Gastrocnemius medialis (tissue), 4 donors: ENCODE measurements around the gene RIC8B. TPM values are rescaled to one million over a fixed set of nuclear protein-coding genes. Genes with fewer than 3 reads are reported as not detected.
"Not testable (repeated sequence)": the region's sequence is repeated elsewhere in the genome, so short reads cannot be mapped to it uniquely, and the experiment has no call there.

ENCODE experiments used
- ATAC-seq, 2 donors: fragments of 150-250 bp; one replicate each; pipeline ENCODE4 v1.9.1; 2016
- DNase-seq, 2 donors: peaks; one replicate each; pipeline ENCODE4 v3.0.0-alpha.2; 2019
- H3K27ac ChIP-seq, 4 donors: fragments of 200-600 bp; sonication (generic); 1 replicate in 1 of 4; 2 replicates in 3 of 4; pipeline ENCODE4 v1.5.1; 2016 to 2018; ENCODE audit warnings: mild to moderate bottlenecking in 2 of 4, moderate library complexity in 1 of 4
- H3K27me3 ChIP-seq, 3 donors: fragments of 200-600 bp; sonication (generic) in 2 of 3; 1 replicate in 1 of 3; 2 replicates in 2 of 3; pipeline versions ENCODE4 v1.5.1 to v1.6.0; 2016 to 2019; ENCODE audit warnings: mild to moderate bottlenecking in 1 of 3, moderate library complexity in 1 of 3
- H3K36me3 ChIP-seq, 2 donors: fragments of 200-600 bp; sonication (generic) in 1 of 2; one replicate each; pipeline ENCODE4 v1.5.1; 2017 to 2018
- H3K4me1 ChIP-seq, 2 donors: fragments of 200-600 bp; sonication (generic) in 1 of 2; one replicate each; pipeline ENCODE4 v1.5.1; 2016 to 2017; ENCODE audit warnings: mild to moderate bottlenecking in 2 of 2
- H3K4me3 ChIP-seq, 4 donors: fragments of 200-600 bp; sonication (generic) in 3 of 4; 1 replicate in 1 of 4; 2 replicates in 3 of 4; pipeline ENCODE4 v1.5.1; 2016 to 2019; ENCODE audit warnings: mild to moderate bottlenecking in 2 of 4
- H3K9me3 ChIP-seq, 3 donors: fragments of 200-600 bp; sonication (generic) in 2 of 3; 1 replicate in 1 of 3; 2 replicates in 2 of 3; pipeline ENCODE4 v1.5.1; 2016 to 2019
- CTCF ChIP-seq, 5 experiments: fragments of 450-650 bp in 3 of 5; fragments of 200-600 bp in 2 of 5; sonication (generic) in 2 of 5; IDR thresholded peaks in 4 of 5; conservative IDR thresholded peaks in 1 of 5; 1 replicate in 4 of 5; 2 replicates in 1 of 5; pipeline ENCODE4 v1.5.1; 2016 to 2019; ENCODE audit warnings: antibody characterized with exemption in 5 of 5, mild to moderate bottlenecking in 3 of 5, moderate library complexity in 3 of 5
- POLR2A ChIP-seq, 2 donors: fragments of 450-650 bp; IDR thresholded peaks; one replicate each; pipeline ENCODE4 v1.6.1; 2017; ENCODE audit warnings: antibody characterized with exemption in 2 of 2, mild to moderate bottlenecking in 2 of 2, moderate library complexity in 2 of 2
- in situ Hi-C, 4 donors: fragments of 200-750 bp; cut with MboI; loops; one replicate each; pipeline versions ENCODE4 v1.15.0 to v1.8.0; 2017; ENCODE audit warnings: low sequenced_read_pairs in 4 of 4
- intact Hi-C: fragments of 100-400 bp; cut with DNase I; formaldehyde crosslinking; loops from one replicate; pipeline ENCODE4 v1.15.1; 2023; ENCODE audit warnings: low total_unique reads
- total RNA-seq, 4 donors: library from RNA; depleted of rRNA; stranded (reverse); fragments of >200 nt; gene quantifications; one replicate each; pipeline versions ENCODE4 v1.1.0 to v1.2.3, GENCODE V29; 2016

Gene RIC8B
- total RNA-seq, 4 donors from 2014 or later: 6.1 to 16.0 (median 10.0) TPM

DNA sequence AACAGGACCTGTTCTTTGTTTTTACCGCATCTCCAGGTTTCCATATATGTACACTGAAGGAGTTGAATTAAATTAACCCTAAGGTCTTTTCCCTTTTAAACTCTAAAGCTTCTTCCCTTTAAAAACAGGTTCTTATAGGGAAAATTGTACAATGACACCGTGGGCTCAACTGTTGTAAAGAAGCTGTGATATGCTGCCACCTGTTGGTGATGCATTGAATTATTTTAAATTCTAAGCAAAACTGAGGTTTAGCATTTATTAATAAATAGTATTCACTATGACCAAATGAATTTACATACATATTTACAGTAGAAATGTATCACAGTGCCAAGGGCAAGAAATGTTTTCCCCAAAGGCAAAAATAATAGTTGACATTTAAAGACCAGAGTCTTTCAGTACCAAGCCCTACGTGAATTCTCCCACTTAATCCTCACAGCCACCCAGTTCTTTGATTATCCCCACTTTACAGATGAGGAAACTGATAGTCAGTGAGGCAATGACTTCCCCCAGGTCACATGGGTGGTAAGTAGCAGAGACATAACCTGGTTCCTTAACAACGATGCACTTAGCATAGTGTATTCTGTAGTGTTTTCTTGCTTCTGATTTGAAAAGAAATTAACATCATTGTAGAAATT lies 145.5 kb downstream of the RIC8B start:
- H3K36me3 ChIP-seq: no peaks in the 10 kb centered on the region
- H3K27ac ChIP-seq: no peak overlapping the region
- no peaks in the 10 kb centered on the region for H3K9me3 ChIP-seq
- H3K4me1 ChIP-seq: no peaks in the 10 kb centered on the region
- no peak overlapping the region for H3K4me3 ChIP-seq
- intact Hi-C loops: loop anchor here (2.0 kb wide), 1 partner anchor 533 kb away; no protein-coding TSS in a partner anchor
- in situ Hi-C loops: loop anchor here in 3 of 4 donors (5.0 to 10.0 kb wide), 2 partner anchors 533 to 535 kb away; no protein-coding TSS in a partner anchor
- no peak for ATAC-seq
- H3K27me3 ChIP-seq: no peaks in the 10 kb centered on the region
- DNase-seq: no peak
- TF ChIP-seq CTCF (IDR thresholded peaks at IDR 0.05 in 4 of 5, conservative IDR thresholded peaks at IDR 0.05 in 1 of 5) (peak; percentile 65 to 82 (median 80)), POLR2A (IDR thresholded peaks at IDR 0.05) (no peak)

DNA sequence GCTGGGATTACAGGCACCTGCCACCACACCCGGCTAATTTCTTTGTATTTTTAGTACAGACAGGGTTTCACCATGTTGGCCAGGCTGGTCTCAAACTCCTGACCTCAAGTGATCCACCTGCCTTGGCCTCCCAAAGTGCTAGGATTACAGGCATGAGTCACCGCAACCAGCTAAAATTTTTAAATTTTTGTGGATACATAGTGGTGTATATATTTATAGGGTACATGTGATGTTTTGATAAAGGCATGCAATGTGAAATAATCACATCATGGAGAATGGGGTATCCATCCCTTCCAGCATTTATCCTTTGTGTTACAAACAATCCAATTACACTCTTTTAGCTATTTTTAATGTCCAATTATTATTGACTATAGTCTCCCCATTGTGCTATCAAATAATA lies 147.5 kb downstream of the RIC8B start:
- H3K4me1 ChIP-seq, H3K4me3 ChIP-seq, DNase-seq, H3K36me3 ChIP-seq, in situ Hi-C loops, H3K9me3 ChIP-seq, ATAC-seq, H3K27ac ChIP-seq, H3K27me3 ChIP-seq: not testable (repeated sequence)
- intact Hi-C loops: loop anchor here (2.0 kb wide), 1 partner anchor 535 kb away; no protein-coding TSS in a partner anchor

DNA sequence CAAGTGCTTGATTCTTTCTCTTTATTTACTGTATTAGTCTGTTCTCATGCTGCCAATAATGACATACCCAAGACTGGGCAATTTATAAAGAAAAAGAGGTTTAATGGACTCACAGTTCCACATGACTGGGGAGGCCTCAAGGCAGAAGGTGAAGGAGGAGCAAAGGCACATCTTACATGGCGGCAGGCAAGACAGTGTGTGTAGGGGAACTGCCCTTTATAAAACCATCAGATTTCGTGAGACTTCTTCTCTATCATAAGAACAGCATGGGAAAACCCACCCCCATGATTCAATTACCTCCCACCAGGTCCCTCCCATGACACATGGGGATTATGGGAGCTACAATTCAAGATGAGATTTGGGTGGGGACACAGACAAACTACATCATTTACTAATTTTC lies 149.1 kb downstream of the RIC8B start:
- H3K27me3 ChIP-seq, in situ Hi-C loops, H3K27ac ChIP-seq, DNase-seq, H3K4me3 ChIP-seq, H3K9me3 ChIP-seq, intact Hi-C loops, ATAC-seq, H3K4me1 ChIP-seq, H3K36me3 ChIP-seq: not testable (repeated sequence)

DNA sequence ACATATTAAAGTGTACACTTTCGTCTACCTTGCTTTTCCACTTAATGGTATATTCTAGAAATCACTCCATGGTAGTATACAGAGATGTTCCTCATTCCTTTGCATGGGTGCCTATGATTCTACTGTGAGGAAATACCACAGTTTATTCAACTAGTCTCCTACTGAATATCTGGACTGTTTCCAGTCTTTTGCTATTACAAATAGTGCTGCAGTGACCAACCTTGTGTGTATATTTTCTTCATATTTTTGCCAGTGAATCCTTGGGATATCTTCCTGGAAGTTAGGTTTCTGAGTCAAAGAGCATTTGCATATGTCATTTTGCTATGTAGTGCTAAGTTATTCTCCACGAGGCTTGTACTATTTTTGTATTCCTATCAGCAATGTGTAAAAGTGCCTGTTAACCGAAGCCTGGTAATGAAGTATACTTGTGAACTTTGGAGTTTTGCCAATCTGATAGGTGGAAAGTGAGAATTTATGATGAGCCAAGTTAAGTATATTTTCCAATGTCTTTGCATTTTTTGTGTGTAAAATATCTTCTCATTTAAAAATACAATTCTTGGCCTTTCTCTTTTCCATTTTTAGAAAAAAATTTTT lies 149.9 kb downstream of the RIC8B start:
- intact Hi-C loops (no loop called here), in situ Hi-C loops (no loop called here)
- ATAC-seq (no peak), DNase-seq (no peak)
- Histone ChIP-seq H3K27ac (no peak overlapping the region), H3K9me3 (no peaks in the 10 kb centered on the region), H3K4me1 (no peaks in the 10 kb centered on the region), H3K4me3 (no peak overlapping the region), H3K27me3 (no peaks in the 10 kb centered on the region), H3K36me3 (no peaks in the 10 kb centered on the region)
- TF ChIP-seq CTCF (IDR thresholded peaks at IDR 0.05 in 4 of 5, conservative IDR thresholded peaks at IDR 0.05 in 1 of 5) (no peak), POLR2A (IDR thresholded peaks at IDR 0.05) (no peak)

DNA sequence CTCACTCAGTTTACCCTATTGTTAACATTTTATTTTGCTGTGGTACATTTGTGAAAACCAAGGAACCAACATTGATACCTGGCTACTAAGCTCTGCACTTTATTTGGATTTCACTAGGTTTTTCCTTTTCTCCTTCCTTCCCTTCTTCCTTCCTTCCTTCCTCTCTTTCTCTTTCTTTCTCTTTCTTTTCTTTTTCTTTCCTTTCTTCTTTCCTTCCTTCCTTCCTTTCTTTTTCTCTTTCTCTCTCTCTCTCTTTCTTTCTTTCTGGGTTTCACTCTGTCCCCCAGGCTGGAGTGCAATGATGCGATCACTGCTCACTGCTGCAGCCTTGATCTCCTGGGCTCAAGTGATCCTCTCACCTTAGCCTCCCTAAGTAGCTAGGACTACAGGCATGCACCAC lies 152.2 kb downstream of the RIC8B start:
- TF ChIP-seq CTCF (IDR thresholded peaks at IDR 0.05 in 4 of 5, conservative IDR thresholded peaks at IDR 0.05 in 1 of 5) (no peak), POLR2A (IDR thresholded peaks at IDR 0.05) (no peak)
- no peaks in the 10 kb centered on the region for H3K36me3 ChIP-seq

More for the DNA sequence above, 152.2 kb downstream of the RIC8B start:
- ATAC-seq: no peak
- Histone ChIP-seq H3K9me3 (no peaks in the 10 kb centered on the region), H3K4me1 (no peaks in the 10 kb centered on the region), H3K27me3 (no peaks in the 10 kb centered on the region), H3K4me3 (no peak overlapping the region), H3K27ac (no peak overlapping the region)
- in situ Hi-C loops (no loop called here), intact Hi-C loops (no loop called here)
- DNase-seq: no peak
